Adipocyte (in vitro differentiated cells): Measurements from ENCODE around the gene DIRAS1.

ENCODE experiments used
- DNase-seq: peaks from one replicate; pipeline ENCODE4 v3.0.0-alpha.2; 2015; ENCODE audit warnings: low read depth
- H3K27me3 ChIP-seq: replicated peaks from 2 replicates; pipeline ENCODE4 v1.7.0; 2013; ENCODE audit warnings: mild to moderate bottlenecking, low read length, moderate library complexity; ENCODE audit not compliant: control insufficient read depth, insufficient read depth
- H3K36me3 ChIP-seq: 2 replicates; pipeline ENCODE4 v1.7.0; 2013; ENCODE audit warnings: low read length, mild to moderate bottlenecking, moderate library complexity; ENCODE audit not compliant: control insufficient read depth, insufficient read depth, severe bottlenecking
- H3K4me1 ChIP-seq: 2 replicates; pipeline ENCODE4 v1.7.0; 2013; ENCODE audit warnings: mild to moderate bottlenecking, low read length, moderate library complexity; ENCODE audit not compliant: control insufficient read depth, insufficient read depth
- H3K4me3 ChIP-seq: 2 replicates; pipeline ENCODE4 v1.7.0; 2013; ENCODE audit warnings: mild to moderate bottlenecking, low read length, moderate library complexity
- H3K9ac ChIP-seq: 2 replicates; pipeline ENCODE4 v1.7.0; 2013; ENCODE audit warnings: mild to moderate bottlenecking, low read length, moderate library complexity
- H3K9me3 ChIP-seq: 2 replicates; pipeline ENCODE4 v1.7.0; 2013; ENCODE audit warnings: mild to moderate bottlenecking, low read length, moderate library complexity; ENCODE audit not compliant: control insufficient read depth

DIRAS1 gene

DNA sequence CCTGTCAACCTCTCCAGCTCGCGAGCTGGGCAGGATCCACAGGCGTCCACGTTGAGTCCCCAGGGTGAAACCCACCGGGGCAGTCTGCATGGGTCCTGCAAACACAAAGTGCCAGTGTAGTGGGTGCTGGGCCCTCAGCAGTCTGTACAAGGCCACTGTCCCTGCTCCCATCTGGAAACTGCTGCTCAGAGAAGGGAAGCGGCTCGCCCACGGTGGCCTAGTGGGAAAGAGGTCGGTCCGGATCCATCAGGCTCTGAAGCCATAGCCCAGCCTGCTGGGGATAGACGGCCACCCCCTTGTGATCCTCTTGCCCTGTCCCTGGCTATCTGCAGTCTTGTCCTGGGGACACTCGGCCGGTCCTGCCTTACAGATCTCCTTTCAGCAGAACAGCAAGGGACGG lies 2.6 kb upstream of the DIRAS1 start:
- no peak overlapping the region for H3K4me3 ChIP-seq
- H3K4me1 ChIP-seq = peaks cover 16% of the 10 kb centered on the region
- peak overlapping the region; percentile 58 for H3K9ac ChIP-seq
- H3K36me3 ChIP-seq = no peaks in the 10 kb centered on the region
- peaks cover 18% of the 10 kb centered on the region for H3K27me3 ChIP-seq
- H3K9me3 ChIP-seq = no peaks in the 10 kb centered on the region
- DNase-seq = no peak

DNA sequence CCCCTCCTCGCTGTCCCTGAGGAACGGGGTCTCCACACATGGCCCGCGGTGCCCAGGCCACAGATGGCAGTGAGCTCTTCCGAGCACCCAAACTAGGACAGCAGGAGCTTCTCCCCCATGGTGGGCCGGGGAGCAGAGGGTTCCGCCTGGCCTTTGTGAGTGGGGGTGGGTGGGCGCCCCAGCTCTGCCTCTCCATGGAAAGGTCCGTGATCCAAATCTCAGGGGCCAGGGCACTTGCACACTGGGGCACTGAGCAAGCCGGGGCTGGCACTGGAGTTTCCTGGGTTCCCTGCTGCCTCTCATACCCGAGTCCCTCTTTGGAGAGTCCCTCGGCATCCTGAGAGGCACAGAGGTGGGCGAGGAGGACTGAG lies 2.2 kb upstream of the DIRAS1 start:
- no peak overlapping the region for H3K4me3 ChIP-seq
- no peaks in the 10 kb centered on the region for H3K9me3 ChIP-seq
- peaks cover 18% of the 10 kb centered on the region for H3K27me3 ChIP-seq
- H3K4me1 ChIP-seq = peaks cover 16% of the 10 kb centered on the region
- DNase-seq = no peak
- H3K36me3 ChIP-seq = no peaks in the 10 kb centered on the region
- peak overlapping the region; percentile 58 for H3K9ac ChIP-seq

DNA sequence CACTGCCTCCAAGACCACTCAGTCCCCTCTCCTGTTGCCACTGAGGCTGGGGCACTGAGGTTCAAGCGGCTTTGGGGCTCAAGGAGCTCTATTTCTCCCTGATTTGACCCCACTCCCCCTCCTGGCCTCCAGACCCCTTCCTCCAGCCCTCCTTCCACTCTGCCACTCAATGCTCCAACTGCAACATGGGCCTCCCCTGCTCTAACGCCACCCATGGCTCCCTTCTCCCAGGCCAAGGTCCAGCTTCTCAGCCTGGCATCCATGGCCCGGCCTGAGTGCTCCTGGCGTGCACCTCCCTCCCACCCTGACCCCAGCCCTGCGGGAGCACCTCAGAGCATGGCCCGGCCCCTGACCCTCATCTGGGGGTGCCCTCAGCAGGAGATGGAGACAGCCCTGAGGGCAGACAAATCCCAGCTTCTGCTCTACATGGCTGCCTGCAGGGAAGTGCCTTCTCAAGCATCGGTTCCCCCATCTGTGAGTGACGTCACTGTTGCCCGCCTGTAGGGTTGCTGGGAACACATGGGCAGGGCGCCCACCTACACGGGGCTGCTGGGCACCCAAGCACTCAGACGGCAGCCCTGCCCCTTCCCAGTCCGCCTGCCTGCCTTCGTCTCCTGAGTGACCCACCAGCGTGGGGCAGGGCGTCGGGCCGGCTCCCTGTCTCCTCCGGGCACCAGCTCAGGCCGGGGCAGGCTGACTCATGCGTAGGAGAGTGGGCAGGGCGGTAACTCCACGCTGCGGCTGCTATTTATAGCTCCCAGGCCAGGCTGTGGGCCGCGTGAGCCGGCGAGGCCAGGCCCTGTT lies 1.6 kb upstream of the DIRAS1 start:
- Histone ChIP-seq H3K4me3 (no peak overlapping the region), H3K36me3 (no peaks in the 10 kb centered on the region), H3K9ac (peak overlapping the region; percentile 58), H3K27me3 (peaks cover 18% of the 10 kb centered on the region), H3K9me3 (no peaks in the 10 kb centered on the region), H3K4me1 (peaks cover 16% of the 10 kb centered on the region)
- peak; percentile 93 for DNase-seq

DNA sequence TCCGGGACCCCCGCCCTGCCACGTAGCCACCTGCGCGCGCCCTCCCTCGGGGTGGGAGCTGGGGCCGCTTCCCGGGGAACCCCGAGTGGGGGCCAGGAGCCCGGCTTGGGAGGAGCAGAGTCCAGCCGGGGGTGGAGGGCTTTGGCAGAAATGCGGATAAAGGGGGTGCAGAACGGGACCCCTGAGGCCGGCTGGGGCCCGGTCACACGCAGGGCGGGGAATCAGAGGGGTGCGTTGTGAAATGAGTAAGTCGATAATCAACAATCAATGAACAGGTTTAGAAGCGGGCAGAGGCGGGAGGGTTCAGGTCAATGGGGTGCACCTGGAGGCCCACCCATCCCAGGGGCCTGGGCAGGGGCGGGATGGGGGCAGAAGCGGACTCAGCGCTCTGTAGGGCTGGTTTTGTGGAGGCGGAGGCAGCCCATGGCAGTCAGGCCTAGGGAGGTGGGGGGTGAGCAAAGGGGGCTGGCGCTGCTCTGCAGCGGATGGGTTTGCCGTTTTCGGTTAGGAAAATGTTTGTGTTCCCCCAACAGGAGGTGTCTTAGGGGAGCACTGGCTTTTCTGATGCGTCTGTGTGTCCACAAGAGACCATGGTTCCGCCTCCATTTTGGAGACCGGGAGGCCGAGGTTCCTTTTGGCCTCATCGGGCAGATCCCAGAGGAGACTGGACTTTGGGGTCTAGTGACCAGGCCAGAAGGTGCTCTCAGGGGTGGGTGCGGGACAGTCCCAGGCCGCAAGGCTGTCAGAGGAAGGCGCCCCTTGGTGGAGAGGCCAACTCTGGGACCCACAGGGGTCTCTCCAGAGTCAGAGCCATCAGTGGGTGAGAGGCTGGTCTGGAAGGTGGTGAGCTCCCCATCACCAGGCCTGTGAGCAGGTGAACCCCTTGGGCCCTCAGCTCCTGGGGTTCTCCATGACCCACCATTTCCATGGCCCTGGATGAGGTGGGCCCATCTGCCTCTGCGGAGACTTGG lies 683 bp upstream of the DIRAS1 start:
- Histone ChIP-seq H3K9me3 (no peaks in the 10 kb centered on the region), H3K27me3 (peaks cover 10% of the 10 kb centered on the region), H3K36me3 (no peaks in the 10 kb centered on the region), H3K9ac (peak overlapping the region; percentile 54), H3K4me3 (peak overlapping the region; percentile 69), H3K4me1 (peaks cover 16% of the 10 kb centered on the region)
- no peak for DNase-seq

DNA sequence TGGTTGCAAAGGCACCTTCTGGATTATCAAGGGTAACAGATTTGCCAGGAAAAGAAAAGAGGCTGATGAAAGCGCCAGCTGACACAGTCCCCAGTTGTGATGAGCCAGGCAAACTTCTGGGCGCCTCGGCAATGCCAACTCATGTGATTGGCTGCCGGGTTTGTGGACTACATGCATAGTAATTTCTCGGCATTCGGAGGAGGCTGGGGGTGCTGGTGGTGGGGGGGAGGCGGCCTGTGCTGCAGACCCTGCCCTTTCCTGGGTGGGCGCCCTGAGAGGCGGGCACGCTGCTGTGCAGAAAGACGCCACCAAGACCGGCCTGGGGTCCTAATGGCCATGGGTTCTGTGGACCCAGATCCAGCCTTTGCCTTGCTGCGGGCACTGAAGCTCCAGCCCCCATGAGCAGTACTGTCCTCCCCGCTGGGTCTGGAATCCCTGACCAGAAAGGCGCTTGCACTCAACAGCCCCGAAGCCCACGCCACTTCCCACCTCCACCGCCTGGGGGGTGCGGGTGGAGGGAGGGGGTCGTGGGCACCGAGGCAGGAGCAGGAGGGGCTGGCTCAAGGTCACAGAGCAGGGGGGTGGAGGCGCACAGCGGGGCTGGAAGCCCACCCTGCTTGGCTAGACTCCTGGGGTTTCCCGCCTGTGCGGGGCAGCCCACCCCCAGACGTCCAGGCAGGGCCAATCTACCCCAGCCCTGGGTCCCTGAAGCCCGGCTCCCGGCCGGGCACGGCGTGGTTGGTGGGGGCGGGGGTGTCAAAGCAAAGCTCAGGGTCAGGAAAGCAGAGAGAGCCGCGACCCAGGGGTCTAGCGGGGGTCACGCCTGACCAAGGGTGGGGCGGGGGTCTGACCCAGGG lies 1.0 kb downstream of the DIRAS1 start:
- Histone ChIP-seq H3K36me3 (no peaks in the 10 kb centered on the region), H3K9ac (peak overlapping the region; percentile 72), H3K4me1 (peaks cover 16% of the 10 kb centered on the region), H3K27me3 (no peaks in the 10 kb centered on the region), H3K9me3 (peaks cover 8% of the 10 kb centered on the region), H3K4me3 (peak overlapping the region; percentile 75)
- peak; percentile 41 for DNase-seq

DNA sequence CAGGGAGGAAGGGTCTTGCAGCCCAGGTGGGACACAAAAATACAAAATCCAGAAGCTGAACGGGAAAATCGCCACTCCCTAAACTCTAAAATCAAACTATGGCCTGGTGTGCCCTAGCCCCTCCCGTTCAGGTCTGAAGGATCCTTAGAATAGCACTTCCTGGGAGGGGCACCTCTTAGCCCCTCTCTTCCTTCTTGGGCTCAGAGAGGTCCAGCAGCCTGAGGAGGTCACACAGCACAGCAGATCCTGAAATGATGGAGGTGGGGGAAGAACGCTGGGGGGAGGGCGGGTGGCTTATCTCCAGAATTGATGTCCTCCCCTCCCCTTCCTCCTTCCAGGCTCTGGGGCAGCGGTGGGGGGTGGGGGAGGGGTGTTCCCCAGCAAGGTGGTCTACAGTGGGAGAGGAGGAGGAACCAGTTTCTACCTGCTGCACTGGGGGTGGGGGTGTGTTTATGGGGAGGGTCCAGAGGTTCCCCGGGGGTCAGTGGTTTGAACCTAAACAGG lies 1.9 kb downstream of the DIRAS1 start:
- DNase-seq = no peak
- Histone ChIP-seq H3K27me3 (no peaks in the 10 kb centered on the region), H3K36me3 (no peaks in the 10 kb centered on the region), H3K9me3 (peaks cover 11% of the 10 kb centered on the region), H3K4me1 (peaks cover 16% of the 10 kb centered on the region), H3K4me3 (no peak overlapping the region), H3K9ac (peak overlapping the region; percentile 72)

DNA sequence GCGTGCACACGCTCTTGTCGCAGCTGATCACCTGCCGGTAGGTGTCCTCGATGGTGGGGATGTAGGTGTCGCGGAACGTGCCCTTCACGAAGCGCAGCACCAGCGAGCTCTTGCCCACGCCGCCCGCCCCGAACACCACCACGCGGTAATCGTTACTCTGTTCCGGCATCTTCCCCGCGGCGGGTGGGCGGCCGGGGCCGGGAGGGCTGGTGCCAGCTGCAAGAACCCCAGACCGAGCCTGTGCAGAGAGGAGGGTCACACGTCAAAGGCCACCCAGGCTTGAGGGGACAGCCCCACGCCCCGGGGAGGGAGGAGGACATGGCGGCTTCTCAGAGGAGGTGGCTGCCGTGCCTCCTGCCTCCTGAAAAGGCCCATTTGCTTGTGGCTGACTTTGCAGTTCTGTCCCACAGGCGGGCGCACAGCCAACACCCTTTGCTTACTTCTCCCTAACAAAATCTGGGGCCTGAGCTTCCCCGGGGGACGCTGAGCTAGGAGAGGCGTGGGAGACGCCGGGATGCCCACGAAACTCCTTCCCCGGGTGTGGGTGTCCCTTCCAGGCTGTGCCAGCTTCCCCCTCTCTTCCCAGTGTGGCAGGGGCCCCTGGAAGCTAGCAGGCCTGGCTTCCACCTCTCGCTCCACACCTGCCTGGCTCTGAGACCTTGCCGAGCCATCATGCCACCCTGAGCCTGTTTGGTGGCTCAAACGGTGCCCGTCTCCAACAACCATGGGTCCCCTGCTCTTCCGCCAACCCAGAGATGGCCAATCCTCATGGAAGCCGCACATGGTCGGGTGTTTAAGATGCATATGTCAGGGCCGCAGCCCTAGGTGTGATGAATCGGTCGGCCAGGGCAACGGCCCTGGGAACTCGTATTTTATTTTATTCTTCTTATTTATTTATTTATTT lies 3.3 kb downstream of the DIRAS1 start:
- no peak for DNase-seq
- peaks cover 11% of the 10 kb centered on the region for H3K9me3 ChIP-seq
- H3K4me3 ChIP-seq = no peak overlapping the region
- H3K36me3 ChIP-seq = no peaks in the 10 kb centered on the region
- no peak overlapping the region for H3K9ac ChIP-seq
- H3K27me3 ChIP-seq = no peaks in the 10 kb centered on the region
- peaks cover 5% of the 10 kb centered on the region for H3K4me1 ChIP-seq

DNA sequence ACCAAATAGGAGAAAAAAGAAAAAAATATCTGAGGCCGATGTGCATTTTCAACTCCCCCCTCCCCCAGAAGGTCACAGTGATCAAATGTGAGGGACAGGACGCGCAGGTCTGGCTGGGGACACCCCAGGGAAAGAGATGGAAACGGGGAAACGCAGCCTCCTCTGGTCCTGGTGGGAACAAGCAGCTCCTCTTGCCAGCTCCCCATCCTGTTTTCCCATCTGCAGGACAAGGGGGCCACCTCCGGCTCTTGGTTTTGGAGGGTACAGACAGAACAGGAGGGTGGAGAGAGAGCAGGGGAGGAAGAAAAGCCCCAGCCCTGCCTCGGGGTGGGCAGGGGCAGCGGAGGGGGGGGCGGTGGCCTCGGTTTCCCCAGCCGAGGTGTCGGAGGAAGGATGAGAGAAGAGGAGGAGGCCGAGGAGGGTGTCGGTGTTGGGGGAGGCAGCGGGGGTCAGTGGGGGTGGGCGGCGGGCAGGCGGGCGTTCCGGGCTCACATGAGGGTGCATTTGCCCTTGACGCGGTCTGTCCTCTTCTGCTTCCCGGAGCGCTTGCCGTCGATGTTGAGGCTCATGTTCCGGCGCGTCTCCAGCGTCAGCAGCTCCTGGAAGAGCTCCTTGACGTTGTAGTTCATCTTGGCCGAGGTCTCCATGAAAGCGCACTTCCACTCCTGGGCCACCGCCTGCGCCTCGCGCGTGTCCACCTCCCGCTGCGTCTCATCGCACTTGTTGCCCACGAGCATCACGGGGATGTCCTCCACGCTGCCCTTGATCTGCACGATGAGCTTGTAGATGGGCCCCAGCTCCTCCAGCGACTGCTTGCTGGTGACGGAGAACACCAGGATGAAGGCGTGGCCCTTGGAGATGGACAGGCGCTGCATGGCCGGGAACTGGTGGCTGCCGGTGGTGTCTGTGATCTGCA lies 4.2 kb downstream of the DIRAS1 start:
- no peaks in the 10 kb centered on the region for H3K4me1 ChIP-seq
- H3K27me3 ChIP-seq = no peaks in the 10 kb centered on the region
- no peak overlapping the region for H3K9ac ChIP-seq
- H3K9me3 ChIP-seq = peaks cover 11% of the 10 kb centered on the region
- no peak overlapping the region for H3K4me3 ChIP-seq
- no peak for DNase-seq
- no peaks in the 10 kb centered on the region for H3K36me3 ChIP-seq

DNA sequence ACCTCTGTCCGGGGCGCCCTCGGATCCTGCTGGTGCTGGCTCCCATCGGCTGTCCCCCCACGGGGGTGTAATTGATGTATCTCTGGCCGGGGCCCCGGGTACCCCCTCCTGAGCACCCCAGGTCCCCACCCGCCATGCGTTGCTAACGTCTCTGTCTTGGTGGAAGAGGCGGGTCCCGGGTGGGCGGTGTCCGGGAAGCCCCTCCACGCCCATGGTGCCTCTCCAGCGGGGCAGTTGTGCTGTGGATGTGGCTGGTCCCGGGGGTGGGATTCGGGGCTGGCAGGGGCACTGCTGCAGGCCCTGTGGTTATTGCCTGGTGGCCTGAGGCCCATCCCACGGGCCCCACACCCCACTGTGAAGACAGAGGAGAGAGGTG lies 4.9 kb downstream of the DIRAS1 start:
- Histone ChIP-seq H3K36me3 (no peaks in the 10 kb centered on the region), H3K9ac (no peak overlapping the region), H3K4me1 (no peaks in the 10 kb centered on the region), H3K27me3 (no peaks in the 10 kb centered on the region), H3K4me3 (no peak overlapping the region), H3K9me3 (peaks cover 11% of the 10 kb centered on the region)
- no peak for DNase-seq
